NCI-H82 treated with DMSO at 0.1 percent for 48 hours (cell line): ENCODE measurements around the gene GPR15.

Source experiments
- DNase-seq: peaks from one replicate; lab custom pipeline; 2025; ENCODE audit not compliant: unreplicated experiment; lab: John Stamatoyannopoulos, UW

Gene GPR15

DNA sequence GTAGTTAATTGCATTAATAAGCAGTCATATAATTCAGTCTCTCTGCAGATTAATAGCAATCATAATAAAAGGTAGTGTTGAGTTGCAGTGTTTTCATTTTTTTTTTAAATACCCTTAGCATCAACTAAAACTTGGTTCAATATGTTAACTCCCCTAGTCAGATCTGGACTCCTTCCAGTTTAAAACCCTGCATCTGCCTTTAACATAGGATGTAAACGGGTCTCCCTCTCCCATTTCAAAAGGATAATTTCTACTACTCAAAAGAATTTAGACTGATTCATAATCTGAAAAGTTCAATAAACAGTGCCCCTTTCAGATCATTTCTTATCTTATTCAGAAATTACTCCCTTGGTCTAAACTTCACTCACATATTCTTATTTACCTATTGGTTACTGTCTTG is 50.3 kb downstream of the GPR15 start:
- DNase-seq: no peak

DNA sequence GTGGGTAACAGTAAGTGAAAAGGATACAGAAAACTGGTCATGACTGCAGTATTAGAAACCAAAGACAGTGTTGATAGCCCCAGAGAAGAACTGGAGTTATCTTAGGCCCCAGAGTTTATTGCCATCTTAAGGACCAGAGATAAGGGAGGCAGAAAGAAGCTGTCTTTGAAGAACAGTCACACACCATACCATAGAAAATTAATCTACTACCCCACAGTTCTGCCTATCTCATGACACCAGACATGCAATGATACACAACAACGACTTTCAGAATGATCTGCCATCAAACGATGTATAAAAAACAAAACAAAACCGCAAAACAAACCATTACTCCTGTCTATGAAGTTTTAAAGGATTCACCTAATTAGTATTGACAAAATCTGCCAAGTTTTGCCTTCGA is 52.0 kb downstream of the GPR15 start:
- no peak for DNase-seq
